ENCODE results near the gene CUL9.
A peak's percentile ranks its signal among the peaks of the same experiment; 100 is the strongest.

CUL9 gene

GRCh38 chr6:43202451-43202850, 20.5 kb downstream of the CUL9 start:
- no peak for DNase-seq

- DNase-seq: no peak
Observed at GRCh38 chr6:43203029-43203717, 21.2 kb downstream of the CUL9 start.

GRCh38 chr6:43203718-43204095, 21.7 kb downstream of the CUL9 start:
- no peak for DNase-seq

- DNase-seq: no peak
Observed at GRCh38 chr6:43204271-43205105, 22.5 kb downstream of the CUL9 start.

- DNase-seq: no peak
Observed at GRCh38 chr6:43205849-43206248, 23.9 kb downstream of the CUL9 start.

GRCh38 chr6:43207286-43207685, 25.3 kb downstream of the CUL9 start:
- DNase-seq: no peak

GRCh38 chr6:43211955-43212354, 30.0 kb downstream of the CUL9 start:
- no peak for DNase-seq

GRCh38 chr6:43213431-43213830, 31.4 kb downstream of the CUL9 start:
- no peak for DNase-seq

GRCh38 chr6:43215066-43215465, 33.1 kb downstream of the CUL9 start:
- DNase-seq: no peak

GRCh38 chr6:43216200-43216599, 34.2 kb downstream of the CUL9 start:
- DNase-seq: no peak

- DNase-seq: no peak
Observed at GRCh38 chr6:43217351-43217750, 35.4 kb downstream of the CUL9 start.

GRCh38 chr6:43219119-43219518, 37.1 kb downstream of the CUL9 start:
- no peak for DNase-seq

- no peak for DNase-seq
Observed at GRCh38 chr6:43219814-43220213, 37.8 kb downstream of the CUL9 start.

- no peak for DNase-seq
Observed at GRCh38 chr6:43220439-43220951, 38.5 kb downstream of the CUL9 start.

- DNase-seq: no peak
Observed at GRCh38 chr6:43221046-43221972, 39.3 kb downstream of the CUL9 start.

- no peak for DNase-seq
Observed at GRCh38 chr6:43222418-43223059, 40.5 kb downstream of the CUL9 start.

GRCh38 chr6:43223175-43223574, 41.2 kb downstream of the CUL9 start:
- no peak for DNase-seq

GRCh38 chr6:43226192-43226851, 44.3 kb downstream of the CUL9 start:
- no peak for DNase-seq

- peak; percentile 82 to 84 for DNase-seq
Observed at GRCh38 chr6:43228951-43229802, 47.2 kb downstream of the CUL9 start, which contains the start of gene DNPH1. TSS of gene DNPH1 (minus strand) at chr6:43229481. CDS start at chr6:43229456, 25 bp downstream.

- no peak for DNase-seq
Observed at GRCh38 chr6:43229803-43230620, 48.0 kb downstream of the CUL9 start.
